GM12878 (cell line): ENCODE data around the gene MYT1.

Experiments used
- ATF3 ChIP-seq: IDR thresholded peaks from 2 replicates; pipeline ENCODE4 v1.6.1; 2011; ENCODE audit warnings: low read depth, mild to moderate bottlenecking, low read length, moderate library complexity, borderline replicate concordance; ENCODE audit errors: extremely low read depth
- CUX1 ChIP-seq: IDR thresholded peaks from 2 replicates; pipeline ENCODE4 v1.6.1; 2012; ENCODE audit warnings: improper control_type of control experiment, low read depth, low read length; ENCODE audit not compliant: insufficient replicate concordance

- TF ChIP-seq CUX1 (no peak), ATF3 (no peak)
Observed at GRCh38 chr20:64151633-64152530, 12.4 kb upstream of the MYT1 start.
